GM21786 (cell line): Measurements from ENCODE around the gene SIGLEC11.
"Not testable (repeated sequence)": the region's sequence is repeated elsewhere in the genome, so short reads cannot be mapped to it uniquely, and the experiment has no call there.

Experiments
- ATAC-seq: cut with Tn5 transposase; IDR thresholded peaks from one replicate; pipeline ENCODE4 v1.9.1; 2021; ENCODE audit not compliant: unreplicated experiment

The SIGLEC11 gene, protein sequence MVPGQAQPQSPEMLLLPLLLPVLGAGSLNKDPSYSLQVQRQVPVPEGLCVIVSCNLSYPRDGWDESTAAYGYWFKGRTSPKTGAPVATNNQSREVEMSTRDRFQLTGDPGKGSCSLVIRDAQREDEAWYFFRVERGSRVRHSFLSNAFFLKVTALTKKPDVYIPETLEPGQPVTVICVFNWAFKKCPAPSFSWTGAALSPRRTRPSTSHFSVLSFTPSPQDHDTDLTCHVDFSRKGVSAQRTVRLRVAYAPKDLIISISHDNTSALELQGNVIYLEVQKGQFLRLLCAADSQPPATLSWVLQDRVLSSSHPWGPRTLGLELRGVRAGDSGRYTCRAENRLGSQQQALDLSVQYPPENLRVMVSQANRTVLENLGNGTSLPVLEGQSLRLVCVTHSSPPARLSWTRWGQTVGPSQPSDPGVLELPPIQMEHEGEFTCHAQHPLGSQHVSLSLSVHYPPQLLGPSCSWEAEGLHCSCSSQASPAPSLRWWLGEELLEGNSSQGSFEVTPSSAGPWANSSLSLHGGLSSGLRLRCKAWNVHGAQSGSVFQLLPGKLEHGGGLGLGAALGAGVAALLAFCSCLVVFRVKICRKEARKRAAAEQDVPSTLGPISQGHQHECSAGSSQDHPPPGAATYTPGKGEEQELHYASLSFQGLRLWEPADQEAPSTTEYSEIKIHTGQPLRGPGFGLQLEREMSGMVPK

DNA sequence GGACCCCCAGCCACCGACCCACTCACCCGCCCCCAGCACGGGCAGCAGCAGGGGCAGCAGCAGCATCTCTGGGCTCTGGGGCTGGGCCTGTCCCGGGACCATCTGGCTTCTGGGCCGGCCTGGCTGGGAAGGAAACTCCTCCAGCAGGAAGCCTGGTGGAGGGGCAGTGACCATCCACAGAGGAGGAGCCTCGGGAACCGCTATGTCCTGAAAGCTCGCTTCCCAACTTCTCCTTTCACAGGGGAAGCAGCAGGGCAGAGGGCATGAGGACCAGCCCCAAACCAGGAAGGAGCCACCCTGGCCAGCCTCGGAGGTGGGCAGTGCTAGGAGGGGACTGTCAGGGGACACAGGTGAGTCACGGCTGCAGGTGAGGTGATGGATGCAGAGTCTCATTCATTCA is at the start of gene SIGLEC11:
SIGLEC11 (minus strand) TSS at position 193 of the 400 bp plus-strand sequence; CDS start at position 102, 91 bp downstream.
- not testable (repeated sequence) for ATAC-seq

DNA sequence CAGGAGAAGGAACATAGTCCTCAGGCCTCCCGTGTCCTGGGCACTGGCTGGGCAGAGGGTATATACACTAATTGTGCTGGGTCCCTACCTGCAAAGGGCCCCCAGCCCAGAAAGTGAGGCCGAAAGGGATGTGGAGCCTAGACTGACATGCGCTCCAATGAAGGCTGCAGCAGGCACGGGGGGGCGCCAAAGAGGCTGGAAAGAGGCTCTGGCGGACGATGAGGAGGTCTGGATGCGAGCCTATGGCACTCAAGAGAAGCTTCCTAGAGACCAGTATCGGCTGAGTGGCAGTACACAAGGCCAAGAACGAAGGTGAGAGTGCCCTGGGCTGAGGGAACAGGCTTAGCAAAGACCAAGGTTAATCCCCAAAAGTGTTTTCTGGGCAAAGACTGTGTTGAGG is 47.6 kb upstream of the SIGLEC11 start:
- ATAC-seq: no peak

DNA sequence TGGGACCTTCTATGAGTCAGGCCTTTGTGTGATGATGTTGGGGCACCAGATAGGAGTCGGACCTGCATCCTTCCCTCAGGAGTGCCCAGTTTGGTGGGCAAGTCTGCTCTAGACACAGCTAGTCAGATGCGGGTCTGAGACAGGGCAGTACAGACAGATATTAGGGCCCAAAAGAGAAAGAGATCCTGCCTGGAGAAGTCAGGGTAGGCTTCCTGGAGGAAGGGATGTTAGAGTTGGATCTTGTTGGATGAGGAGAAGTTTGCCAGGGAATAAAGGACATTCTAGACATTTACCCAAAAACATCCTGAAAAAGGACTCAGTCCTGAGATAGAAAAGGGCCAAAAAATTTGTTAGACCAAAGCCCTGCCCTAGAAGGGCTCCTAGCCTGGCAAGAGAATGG is 47.0 kb upstream of the SIGLEC11 start:
- no peak for ATAC-seq

DNA sequence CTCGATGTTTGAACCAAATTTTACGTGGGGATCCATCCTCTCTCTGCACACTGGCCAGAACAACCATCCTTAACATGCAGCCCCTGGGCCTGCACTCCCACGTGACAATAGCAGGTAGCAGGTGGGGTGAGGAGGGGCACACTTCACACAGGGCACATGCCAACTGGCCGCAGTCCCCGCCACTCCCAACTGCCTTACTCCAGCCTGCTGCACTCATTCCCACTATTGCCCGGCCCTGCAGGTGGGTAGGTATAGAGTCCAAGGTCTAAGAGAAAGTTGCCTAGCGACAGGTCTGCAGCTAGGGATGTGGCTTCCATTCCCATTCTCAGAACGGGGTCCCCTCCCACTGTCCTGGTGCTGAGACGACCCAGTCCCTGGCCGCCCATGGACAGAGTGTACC is 46.2 kb upstream of the SIGLEC11 start:
- no peak for ATAC-seq

DNA sequence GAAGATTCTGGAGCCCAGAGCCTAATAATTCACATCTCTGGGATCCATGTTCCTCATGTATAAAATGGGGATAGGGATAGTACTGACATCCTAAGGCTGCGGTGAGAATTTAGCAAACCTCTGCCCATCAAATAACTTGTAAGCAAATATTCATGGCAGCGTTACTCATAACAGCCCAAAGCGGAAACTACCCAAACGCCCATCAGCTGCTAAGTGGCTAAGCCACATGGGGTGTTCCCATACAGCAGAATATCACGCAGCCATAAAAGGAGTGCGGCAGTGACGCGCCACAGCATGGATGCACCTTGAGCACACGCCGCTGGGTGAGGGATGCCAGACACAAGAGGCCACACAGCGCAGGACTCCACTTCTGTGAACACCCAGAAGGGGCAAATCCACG is 44.5 kb upstream of the SIGLEC11 start:
- no peak for ATAC-seq

DNA sequence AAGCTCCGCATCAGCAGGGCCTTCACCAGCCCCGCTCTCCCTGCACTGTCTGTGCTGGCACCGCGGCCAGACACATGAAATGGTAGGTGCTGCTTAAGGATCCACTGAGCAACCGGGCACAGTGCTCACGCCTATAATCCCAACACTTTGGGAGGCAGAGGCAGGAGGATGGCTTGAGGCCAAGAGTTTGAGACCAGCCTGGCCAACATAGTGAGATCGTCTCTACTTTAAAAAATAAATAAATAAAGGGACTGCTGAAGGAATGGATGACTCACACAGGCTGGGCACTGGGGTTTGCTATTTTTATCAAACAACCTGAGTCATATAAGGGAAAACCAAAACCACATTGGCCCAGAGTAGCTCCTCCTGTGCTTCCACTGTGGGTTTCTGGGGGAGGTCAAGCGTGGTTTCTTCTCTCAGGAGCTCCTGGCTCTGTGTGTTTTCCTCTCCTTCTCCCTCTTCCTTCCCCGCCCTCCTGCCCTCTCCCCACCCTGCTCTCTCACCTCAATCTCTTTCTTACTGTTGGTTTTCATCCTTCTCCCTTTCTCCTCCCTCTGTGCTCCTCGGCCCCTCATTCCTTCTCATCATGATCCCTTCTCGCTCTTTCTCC is 42.9 kb upstream of the SIGLEC11 start:
- no peak for ATAC-seq

DNA sequence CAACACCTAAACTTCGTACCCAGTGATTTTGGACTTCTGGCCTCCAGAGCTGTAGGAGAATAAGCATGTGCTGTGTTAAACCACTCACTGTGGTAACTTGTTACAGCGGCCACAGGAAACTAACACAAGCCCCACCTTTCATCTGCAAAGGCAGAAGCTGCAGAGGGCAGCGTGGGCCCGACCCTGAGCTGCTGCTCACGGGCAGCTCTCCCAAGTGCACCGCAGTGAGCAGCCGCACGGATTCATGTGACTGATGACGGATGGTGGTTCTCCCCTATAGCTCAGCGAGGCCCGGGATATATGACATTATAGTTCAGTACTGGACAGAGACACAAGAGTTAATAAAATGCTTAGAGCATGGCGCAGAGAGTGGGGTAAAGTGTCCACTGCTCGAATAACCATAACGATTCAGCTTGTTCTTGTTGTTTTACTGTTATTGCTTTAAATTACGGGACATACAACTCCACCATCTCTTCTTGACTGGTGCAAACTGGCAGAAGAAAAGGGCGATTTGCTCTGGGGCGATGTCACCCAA is 42.3 kb upstream of the SIGLEC11 start:
- ATAC-seq: no peak

DNA sequence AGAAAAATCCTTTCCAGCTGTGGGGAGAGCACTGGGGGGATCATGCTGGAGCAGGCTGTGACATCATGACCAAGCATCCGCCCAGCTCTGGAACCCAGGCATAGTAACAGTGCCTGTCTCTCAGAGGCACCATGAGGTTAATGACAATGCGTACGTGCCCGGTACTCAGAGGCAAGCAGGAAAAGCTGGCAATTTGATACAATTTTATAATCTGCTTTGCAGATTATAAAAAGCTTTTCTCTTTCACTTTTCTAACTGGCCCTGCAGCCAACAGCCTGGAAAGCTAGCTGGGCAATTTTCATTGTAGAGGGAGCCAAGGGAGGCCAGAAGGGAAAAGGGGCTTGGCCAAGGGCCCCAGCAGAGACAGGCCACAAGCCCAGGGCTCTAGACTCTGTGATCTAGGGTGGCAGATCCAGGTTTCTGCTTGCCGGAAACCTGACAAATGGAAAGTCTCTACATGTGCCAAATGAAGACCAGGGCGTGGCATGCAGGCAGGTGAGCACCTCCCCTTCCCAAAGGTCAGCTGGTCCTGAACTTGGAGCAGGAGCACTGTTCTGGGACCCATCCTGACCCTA is 41.5 kb upstream of the SIGLEC11 start:
- no peak for ATAC-seq

DNA sequence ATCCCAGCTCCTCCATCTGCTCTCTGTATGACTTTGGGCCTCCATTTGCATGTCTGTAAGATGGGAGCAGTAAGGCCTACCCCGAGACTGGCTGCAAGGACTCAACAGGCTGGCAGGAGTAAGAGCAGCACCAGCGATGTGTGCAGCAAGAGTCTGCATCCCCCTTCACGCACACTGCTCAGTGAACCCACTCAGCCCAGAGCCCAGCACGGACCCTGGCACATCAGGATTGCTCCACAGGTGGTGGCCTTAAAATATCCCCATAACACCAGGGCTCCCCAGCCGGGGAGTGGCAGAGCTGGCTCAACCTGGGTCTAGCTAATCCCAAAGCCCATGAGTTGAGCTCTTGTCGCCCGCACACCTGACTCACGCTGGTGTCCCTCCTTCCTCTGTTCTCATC is 40.8 kb upstream of the SIGLEC11 start:
- no peak for ATAC-seq

DNA sequence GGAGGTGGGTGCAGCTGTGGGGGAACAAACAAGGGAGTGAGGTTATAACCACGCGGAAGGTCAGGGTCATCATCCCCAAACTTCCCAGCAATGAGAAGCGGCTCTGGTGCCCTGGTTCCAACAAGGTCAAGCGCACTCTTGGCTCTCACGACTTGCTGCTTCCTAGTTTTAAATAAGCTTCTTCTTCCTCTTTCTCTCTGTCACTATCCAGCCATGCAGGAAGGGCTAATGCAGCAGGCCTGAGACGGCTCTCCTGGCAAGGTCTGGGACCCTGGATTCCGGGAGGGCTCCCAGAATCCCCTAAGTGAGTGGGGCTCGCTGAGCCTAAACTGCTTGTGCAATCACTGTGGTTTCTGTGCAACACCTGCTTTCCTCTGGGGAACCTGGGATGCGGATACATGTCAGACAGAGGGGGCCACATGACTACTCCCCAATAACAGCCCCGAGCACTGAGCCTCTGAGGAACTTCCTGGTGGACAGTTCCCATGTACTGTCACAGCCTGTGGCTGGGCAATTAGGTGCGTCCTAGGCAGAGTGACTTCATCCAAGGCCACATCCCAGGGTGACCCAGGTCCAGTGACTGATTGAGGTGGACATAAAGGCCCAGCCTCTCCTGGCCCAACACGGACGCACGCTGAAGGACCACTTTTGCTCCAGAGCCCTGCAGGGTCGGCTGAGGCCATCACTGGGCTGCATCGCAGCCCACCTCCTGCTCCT is 40.0 kb upstream of the SIGLEC11 start:
- ATAC-seq: no peak

DNA sequence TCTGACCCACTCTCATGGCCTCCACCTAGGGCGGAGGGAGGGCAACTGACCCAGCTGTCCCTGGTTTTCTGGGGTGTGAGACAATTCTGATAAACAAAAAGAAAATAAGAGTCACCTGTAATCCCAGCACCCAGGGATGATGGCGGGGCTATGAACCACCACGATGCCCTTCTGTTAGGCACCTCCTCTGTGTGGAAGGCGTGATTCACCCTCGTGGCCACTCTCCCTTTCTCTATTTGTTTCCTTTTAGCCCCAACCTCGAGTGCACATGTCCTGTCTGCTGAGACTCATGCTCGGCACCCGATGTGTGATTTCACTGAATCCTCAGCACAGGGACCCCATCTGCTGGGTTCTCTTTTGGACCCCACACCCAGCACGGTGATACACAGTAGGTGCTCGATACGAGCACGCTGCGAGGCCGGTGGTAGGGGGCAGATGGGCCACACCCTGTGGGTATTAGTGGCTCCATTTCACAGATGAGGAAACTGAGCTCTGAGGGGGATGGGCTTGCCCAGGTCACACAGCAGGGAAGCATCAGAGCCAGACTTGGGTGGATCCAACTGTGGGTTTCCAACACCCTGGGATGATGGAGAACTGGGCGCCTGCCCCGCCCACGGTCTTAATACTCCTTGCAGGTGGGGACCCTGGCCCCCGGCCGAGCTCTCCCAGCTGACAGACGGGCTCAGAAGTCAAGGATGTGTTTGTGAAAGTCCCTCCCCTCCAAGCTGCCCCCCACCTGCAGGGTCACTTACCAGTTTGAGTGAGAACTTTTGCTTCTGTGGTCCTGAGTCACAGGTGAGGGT is 39.3 kb upstream of the SIGLEC11 start:
- ATAC-seq: no peak

DNA sequence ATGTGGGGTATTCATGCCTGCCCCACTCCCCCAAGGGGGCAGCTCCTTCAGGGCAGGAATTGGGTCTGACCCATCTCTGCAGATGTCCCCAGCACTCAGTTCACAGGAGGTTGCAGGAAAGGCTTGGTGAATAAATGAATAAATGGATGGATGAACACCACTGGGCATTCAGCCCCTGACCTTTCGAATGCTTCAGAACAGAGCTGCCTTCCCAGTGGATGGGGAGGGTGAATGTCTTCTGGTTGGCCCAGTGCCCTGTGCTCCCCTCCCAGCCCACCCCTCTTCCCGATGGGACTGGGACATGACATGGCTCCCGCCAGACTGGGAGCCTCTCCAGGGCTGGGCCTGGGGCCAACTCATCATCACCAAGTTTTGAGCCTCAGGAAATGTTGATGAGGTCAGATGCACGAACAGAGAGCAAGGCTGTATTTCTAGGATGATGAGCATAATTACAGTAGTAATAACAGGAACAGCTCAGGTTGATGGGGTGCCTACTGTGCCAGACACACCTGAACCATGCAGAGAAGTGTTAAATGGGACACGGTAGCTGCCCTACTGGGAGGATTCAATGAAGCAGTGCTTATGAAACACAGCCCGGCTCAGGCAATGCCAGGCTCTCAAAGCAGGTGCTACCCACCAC is 38.5 kb upstream of the SIGLEC11 start:
- no peak for ATAC-seq

DNA sequence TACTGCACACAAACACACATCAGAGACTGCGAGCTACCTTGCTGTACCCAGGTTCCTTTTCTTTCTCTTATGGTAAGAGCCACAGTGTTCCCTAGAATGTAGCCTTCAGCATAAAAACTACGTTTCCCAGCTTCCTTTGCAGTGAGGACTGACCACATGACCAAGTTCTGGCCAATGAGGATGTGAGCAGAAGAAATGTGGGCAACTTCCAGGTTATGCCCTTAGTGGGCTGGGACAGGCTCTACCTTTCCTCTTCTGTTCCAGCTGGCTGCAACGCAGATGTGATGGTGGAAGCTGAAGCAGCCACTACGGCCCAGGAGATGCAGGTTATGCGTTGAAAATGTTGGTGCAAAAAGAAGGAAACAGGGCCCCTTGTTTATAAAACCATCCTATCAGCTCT is 36.7 kb upstream of the SIGLEC11 start:
- ATAC-seq: no peak

DNA sequence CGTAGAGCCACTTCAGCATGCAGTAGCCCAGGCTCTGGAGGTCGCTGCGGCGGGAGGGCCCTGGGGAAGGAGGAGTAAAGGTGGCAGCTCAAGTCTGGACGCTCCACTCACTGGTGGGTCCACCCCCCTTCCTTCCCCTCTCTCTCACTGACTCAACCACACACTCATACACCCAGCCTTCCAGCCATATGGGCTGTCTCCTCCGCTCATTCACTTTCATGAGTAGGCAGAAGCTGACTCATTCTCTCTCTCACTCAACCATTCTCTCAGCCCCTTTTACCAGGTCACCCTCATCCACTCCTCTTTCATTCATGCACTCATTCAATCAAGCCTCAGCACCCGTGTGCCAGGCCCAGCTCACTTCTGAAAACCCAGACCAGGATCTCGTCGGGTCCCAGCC is 27.5 kb upstream of the SIGLEC11 start:
- ATAC-seq: no peak

DNA sequence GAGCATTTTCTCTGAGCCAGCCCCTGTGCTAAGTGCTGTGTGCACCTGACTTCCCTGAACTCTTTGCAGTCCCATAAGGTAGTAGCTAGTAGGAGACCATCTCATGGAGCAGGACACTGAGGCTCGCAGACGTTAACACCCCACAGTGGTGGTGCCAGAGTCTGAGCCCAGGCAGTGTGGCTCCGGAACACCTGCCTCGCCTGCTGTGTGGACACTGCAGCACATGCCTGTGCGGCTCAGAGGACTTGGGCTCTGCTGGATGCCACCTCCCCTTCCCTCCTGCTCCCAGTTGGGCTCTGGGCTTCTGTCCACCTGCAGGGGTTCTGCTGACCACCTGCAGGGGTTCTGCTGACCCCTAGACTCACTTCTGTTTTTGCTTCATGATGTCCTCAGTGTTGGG is 27.0 kb upstream of the SIGLEC11 start:
- ATAC-seq: no peak

DNA sequence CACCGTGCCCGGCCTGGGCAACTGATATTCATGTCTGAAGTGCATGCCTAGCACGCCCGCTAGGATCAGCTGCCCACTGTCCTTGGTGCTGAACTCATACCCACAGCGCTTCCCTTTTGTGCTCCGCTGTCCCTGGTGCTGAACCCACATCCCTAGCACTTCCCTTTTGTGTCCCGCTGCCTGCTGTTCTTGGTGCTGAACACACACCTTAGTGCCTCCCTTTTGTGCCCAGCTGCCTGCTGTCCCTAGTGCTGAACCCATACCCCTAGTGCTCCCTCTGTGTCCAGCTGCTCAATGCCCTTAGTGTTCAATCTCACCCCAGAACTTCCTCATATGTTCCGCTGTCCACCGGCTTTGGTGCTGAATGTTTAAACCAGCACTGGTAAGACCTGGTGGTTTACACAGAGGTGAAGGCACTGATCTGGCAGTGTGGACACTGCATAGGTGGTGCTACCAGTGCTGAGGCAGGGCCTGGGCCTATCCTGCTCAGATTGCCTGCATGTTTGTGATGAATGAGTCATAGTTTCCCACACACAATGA is 26.3 kb upstream of the SIGLEC11 start:
- ATAC-seq: no peak

DNA sequence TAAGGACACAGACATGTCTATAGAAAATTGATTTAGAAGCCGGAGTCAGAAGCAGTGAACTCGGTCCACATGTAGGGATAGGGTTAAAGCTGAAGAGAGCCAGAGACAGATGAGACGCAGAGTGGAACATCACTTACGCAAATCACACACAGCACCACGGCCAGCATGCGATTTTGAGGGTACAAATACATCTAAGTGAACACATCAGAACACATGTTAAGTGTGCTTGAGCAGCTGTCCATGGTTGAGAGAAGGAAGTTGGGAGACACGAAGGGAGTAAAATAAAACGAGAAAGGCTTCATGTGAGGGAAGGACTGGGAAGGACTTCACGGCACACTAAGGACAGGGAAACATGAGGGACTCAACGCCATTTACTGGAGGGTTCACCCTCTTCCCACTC is 25.4 kb upstream of the SIGLEC11 start:
- ATAC-seq: no peak

DNA sequence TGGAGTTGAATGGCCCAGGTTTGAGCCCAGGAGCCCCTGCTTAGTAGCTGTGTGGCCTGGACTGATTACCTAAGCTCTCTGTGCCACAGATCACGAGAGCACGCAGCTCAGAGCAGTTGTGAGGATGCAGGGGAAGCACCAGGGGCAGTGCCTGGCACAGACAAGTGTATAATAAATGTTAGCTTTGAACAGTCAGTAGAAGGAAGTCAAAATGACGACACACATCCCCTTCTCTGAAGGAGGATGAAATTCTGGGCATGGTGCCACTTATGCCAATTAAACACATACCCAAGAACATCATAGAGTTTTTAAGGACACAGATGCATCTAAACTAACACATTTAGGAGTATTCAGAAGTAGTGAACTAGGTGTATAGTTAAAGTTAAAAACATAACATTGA is 24.9 kb upstream of the SIGLEC11 start:
- ATAC-seq: no peak

DNA sequence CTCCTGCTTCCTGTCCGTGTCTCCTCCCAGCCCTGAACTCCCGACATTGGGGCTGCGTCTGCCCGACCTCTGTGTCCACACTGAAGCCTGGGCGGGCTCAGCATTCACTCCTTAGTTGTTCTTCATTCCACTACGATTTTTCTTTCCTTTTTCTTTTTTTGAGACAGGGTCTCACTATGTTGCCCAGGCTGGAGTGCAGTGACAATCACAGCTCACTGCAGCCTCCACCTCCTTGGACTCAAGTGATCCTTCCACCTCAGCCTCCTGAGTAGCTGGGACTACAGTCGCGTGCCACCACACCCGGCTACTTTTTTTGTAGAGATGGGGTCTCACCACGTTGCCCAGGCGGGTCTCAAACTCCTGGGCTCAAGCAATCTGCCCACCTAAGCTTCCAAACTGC is 23.5 kb upstream of the SIGLEC11 start:
- ATAC-seq: no peak
